PFSK-1 (cell line): ENCODE results near the gene GCNA.

Experiments used
- POLR2AphosphoS5 ChIP-seq: IDR thresholded peaks from 2 replicates; pipeline ENCODE4 v1.6.1; 2012; ENCODE audit warnings: low read depth, mild to moderate bottlenecking, control low read depth, low read length, moderate library complexity
- REST ChIP-seq, 2 experiments: IDR thresholded peaks; 2 replicates each; pipeline versions ENCODE4 v1.6.1 to v1.8.0; 2011 to 2012; ENCODE audit warnings: low read depth in 2 of 2, low read length in 2 of 2, control low read depth in 1 of 2, inconsistent platforms in 1 of 2, mild to moderate bottlenecking in 1 of 2, moderate library complexity in 1 of 2; ENCODE audit not compliant: insufficient read depth in 1 of 2
- SIN3A ChIP-seq: IDR thresholded peaks from 2 replicates; pipeline ENCODE4 v1.6.1; 2012; ENCODE audit warnings: mild to moderate bottlenecking, low read length, moderate library complexity, borderline replicate concordance; ENCODE audit not compliant: insufficient read depth
- TAF1 ChIP-seq: IDR thresholded peaks from 2 replicates; pipeline ENCODE4 v1.6.1; 2012; ENCODE audit warnings: low read length, control low read depth, borderline replicate concordance; ENCODE audit not compliant: insufficient read depth

- no peak for TF ChIP-seq TAF1
- no peak for TF ChIP-seq REST (IDR thresholded peaks at IDR 0.05; ENCODE audit: insufficient read depth in 1 of 2, low read depth in 2 of 2, low read length in 2 of 2)
- TF ChIP-seq POLR2AphosphoS5: no peak
- no peak for TF ChIP-seq SIN3A
Observed at GRCh38 chrX:71537743-71538142, 40.5 kb upstream of the GCNA start.
